B cell (primary cell): Measurements from ENCODE around the gene NR4A1. TPM values are rescaled to one million over a fixed set of nuclear protein-coding genes. Genes with fewer than 3 reads are reported as not detected.

Source experiments
- ATAC-seq: fragments of 200-7000 bp; cut with Tn5 transposase; one replicate; pipeline ENCODE4 v1.10.0; 2021; ENCODE audit warnings: low read depth, mild to moderate bottlenecking, moderate number of reproducible peaks, moderate library complexity
- CTCF ChIA-PET: fragments of 350-600 bp; sonication (Branson Sonifier 250); formaldehyde crosslinking; loops from one replicate; lab custom pipeline; 2021; ENCODE audit warnings: antibody characterized with exemption, inconsistent platforms; lab: Charles Lee
- POLR2A ChIA-PET: fragments of 350-600 bp; sonication (Branson Sonifier 250); formaldehyde crosslinking; loops from one replicate; lab custom pipeline; 2021; ENCODE audit warnings: antibody characterized with exemption; lab: Charles Lee
- DNase-seq: peaks from one replicate; pipeline ENCODE4 v3.0.0; 2013
- H2AFZ ChIP-seq: 2 replicates; pipeline ENCODE4 v1.6.1; 2012; ENCODE audit warnings: mild to moderate bottlenecking, low read depth, low read length; ENCODE audit not compliant: insufficient read depth, poor library complexity, severe bottlenecking
- H3K27ac ChIP-seq, 2 donors: 1 replicate in 1 of 2; 2 replicates in 1 of 2; pipeline ENCODE4 v1.5.1; 2012 to 2013; ENCODE audit warnings: low read length in 2 of 2, mild to moderate bottlenecking in 2 of 2, moderate library complexity in 1 of 2
- H3K27me3 ChIP-seq, 4 experiments: fragments of 200-600 bp in 1 of 4; sonication (generic) in 1 of 4; replicated peaks in 1 of 4; 1 replicate in 2 of 4; 2 replicates in 2 of 4; pipeline versions ENCODE4 v1.6.1 to v1.7.0; 2013 to 2016; ENCODE audit warnings: low read length in 3 of 4, mild to moderate bottlenecking in 2 of 4, mixed read lengths in 1 of 4, moderate library complexity in 1 of 4; ENCODE audit not compliant: insufficient read depth in 4 of 4, control insufficient read depth in 3 of 4; ENCODE audit errors: control extremely low read depth in 1 of 4
- H3K36me3 ChIP-seq, 2 experiments: replicated peaks in 1 of 2; 1 replicate in 1 of 2; 2 replicates in 1 of 2; pipeline versions ENCODE4 v1.6.1 to v1.7.1; 2013; ENCODE audit warnings: low read length in 1 of 2; ENCODE audit not compliant: insufficient read depth in 2 of 2, control insufficient read depth in 1 of 2; ENCODE audit errors: control extremely low read depth in 1 of 2, extremely low read depth in 1 of 2
- H3K4me1 ChIP-seq, 2 donors: fragments of 200-600 bp in 1 of 2; sonication (generic) in 1 of 2; 1 replicate in 1 of 2; 2 replicates in 1 of 2; pipeline versions ENCODE4 v1.5.1 to v1.6.1; 2013 to 2017; ENCODE audit warnings: low read length in 2 of 2; ENCODE audit not compliant: control insufficient read depth in 2 of 2, insufficient read depth in 2 of 2
- H3K4me2 ChIP-seq: replicated peaks from 2 replicates; pipeline ENCODE3; 2012; ENCODE audit warnings: mild to moderate bottlenecking, low read depth, low read length; ENCODE audit not compliant: poor library complexity, severe bottlenecking
- H3K4me3 ChIP-seq, 5 experiments: fragments of 200-600 bp in 1 of 5; sonication (generic) in 1 of 5; 1 replicate in 3 of 5; 2 replicates in 2 of 5; pipeline versions ENCODE4 v1.5.1 to v1.7.0; 2011 to 2016; ENCODE audit warnings: low read length in 4 of 5, mild to moderate bottlenecking in 4 of 5, low read depth in 2 of 5, control low read depth in 1 of 5, moderate library complexity in 1 of 5; ENCODE audit not compliant: insufficient read depth in 1 of 5; ENCODE audit errors: control extremely low read depth in 1 of 5, extremely low read depth in 1 of 5
- H3K79me2 ChIP-seq: fragments of 200-600 bp; sonication (generic); one replicate; pipeline ENCODE4 v1.6.0; 2016; ENCODE audit warnings: low read length; ENCODE audit not compliant: control insufficient read depth, insufficient read depth
- H3K9ac ChIP-seq: fragments of 200-600 bp; sonication (generic); 2 replicates; pipeline ENCODE4 v1.6.1; 2017; ENCODE audit warnings: mild to moderate bottlenecking, low read length, moderate library complexity
- H3K9me3 ChIP-seq, 3 donors: one replicate each; pipeline versions ENCODE4 v1.6.1 to v1.7.1; 2013; ENCODE audit warnings: low read length in 2 of 3; ENCODE audit not compliant: control insufficient read depth in 2 of 3, insufficient read depth in 1 of 3; ENCODE audit errors: control extremely low read depth in 1 of 3
- H4K20me1 ChIP-seq: 2 replicates; pipeline ENCODE4 v1.6.0; 2012; ENCODE audit warnings: mild to moderate bottlenecking, low read length; ENCODE audit not compliant: insufficient read depth, control insufficient read depth, poor library complexity, severe bottlenecking
- H3K27ac Mint-ChIP-seq: one replicate; pipeline ENCODE4 v1.8.0; 2021; ENCODE audit warnings: mixed read lengths
- H3K27me3 Mint-ChIP-seq: one replicate; pipeline ENCODE4 v1.8.0; 2021; ENCODE audit warnings: mixed read lengths
- H3K4me1 Mint-ChIP-seq: one replicate; pipeline ENCODE4 v1.8.0; 2021; ENCODE audit warnings: mixed read lengths
- H3K4me3 Mint-ChIP-seq: one replicate; pipeline ENCODE4 v1.8.0; 2021; ENCODE audit warnings: mixed read lengths
- H3K9me3 Mint-ChIP-seq: one replicate; pipeline ENCODE4 v1.8.0; 2022; ENCODE audit warnings: mixed read lengths; ENCODE audit not compliant: insufficient read depth
- EZH2 ChIP-seq: IDR thresholded peaks from 2 replicates; pipeline ENCODE4 v1.6.1; 2012; ENCODE audit warnings: borderline replicate concordance, low read depth, mild to moderate bottlenecking, moderate library complexity, low read length; ENCODE audit not compliant: insufficient read depth, poor library complexity, severe bottlenecking
- whole genome bisulfite sequencing: methylation state at CpG from one replicate; pipeline ENCODE4 v1.1.5; 2013; ENCODE audit warnings: missing lambda C conversion rate; ENCODE audit not compliant: insufficient coverage; 5-methylcytosine and 5-hydroxymethylcytosine counted together
- intact Hi-C: fragments of 100-400 bp; cut with micrococcal nuclease; formaldehyde crosslinking; loops from one replicate; pipeline ENCODE4 v1.10.0; 2022
- polyA plus RNA-seq: library from polyadenylated mRNA; depleted of rRNA; stranded (reverse); fragments of >200 nt; gene quantifications from 2 replicates; pipeline ENCODE4 v1.2.3, GENCODE V29; 2012
- total RNA-seq, 2 donors: library from RNA; stranded (reverse); fragments of 120-200 nt in 1 of 2; gene quantifications; 1 replicate in 1 of 2; 2 replicates in 1 of 2; pipeline versions ENCODE4 v1.2.3 to v1.2.4, GENCODE V29; 2013 to 2022
- TF ChIP-seq, protein P1 (sequence below): fragments of 200-600 bp; IDR thresholded peaks from one replicate; pipeline ENCODE4 v1.8.0; 2022; ENCODE audit warnings: antibody characterized with exemption, mild to moderate bottlenecking

NR4A1 gene
- total and polyA plus RNA-seq, 2 donors (not counting 1 experiment from before 2014, with no cell fraction given): 43.2 to 470 TPM

GRCh38 chr12:52070185-52070925 lies 19.1 kb downstream of the NR4A1 start:
- H4K20me1 ChIP-seq: peaks cover 22% of the 10 kb centered on the region
- peak overlapping the region; percentile 90 to 93 for H3K27ac ChIP-seq
- peaks cover 51% of the 10 kb centered on the region for H3K4me1 Mint-ChIP-seq
- ChIA-PET CTCF (interaction anchor here (0.8 to 34.6 kb wide), 9 partner anchors 11 to 77 kb away, joined by 3 to 1315 read pairs (median 5); partner anchors contain the start of genes NR4A1 and SMIM41), POLR2A (interaction anchor here (0.6 to 2.1 kb wide), 13 partner anchors 11 to 976 kb away, joined by 3 to 20 read pairs (median 4); partner anchors contain the start of genes NR4A1 and TAMALIN)
- no peaks in the 10 kb centered on the region for H3K27me3 Mint-ChIP-seq
- ATAC-seq (peak; percentile 26), DNase-seq (no peak)
- H2AFZ ChIP-seq: peak overlapping the region; percentile 92
- peaks cover 48% of the 10 kb centered on the region for H3K79me2 ChIP-seq
- peak overlapping the region; percentile 90 for H3K4me3 Mint-ChIP-seq
- peaks cover 0 to 2% (median 0%) of the 10 kb centered on the region in 3 donors for H3K9me3 ChIP-seq
- H3K36me3 ChIP-seq: peaks cover 0 to 31% of the 10 kb centered on the region in 2 experiments
- no peaks in the 10 kb centered on the region for H3K9me3 Mint-ChIP-seq
- peak overlapping the region; percentile 91 for H3K9ac ChIP-seq
- H3K4me2 ChIP-seq: peak overlapping the region; percentile 86
- no peak for TF ChIP-seq EZH2
- TF ChIP-seq, protein P1, sequence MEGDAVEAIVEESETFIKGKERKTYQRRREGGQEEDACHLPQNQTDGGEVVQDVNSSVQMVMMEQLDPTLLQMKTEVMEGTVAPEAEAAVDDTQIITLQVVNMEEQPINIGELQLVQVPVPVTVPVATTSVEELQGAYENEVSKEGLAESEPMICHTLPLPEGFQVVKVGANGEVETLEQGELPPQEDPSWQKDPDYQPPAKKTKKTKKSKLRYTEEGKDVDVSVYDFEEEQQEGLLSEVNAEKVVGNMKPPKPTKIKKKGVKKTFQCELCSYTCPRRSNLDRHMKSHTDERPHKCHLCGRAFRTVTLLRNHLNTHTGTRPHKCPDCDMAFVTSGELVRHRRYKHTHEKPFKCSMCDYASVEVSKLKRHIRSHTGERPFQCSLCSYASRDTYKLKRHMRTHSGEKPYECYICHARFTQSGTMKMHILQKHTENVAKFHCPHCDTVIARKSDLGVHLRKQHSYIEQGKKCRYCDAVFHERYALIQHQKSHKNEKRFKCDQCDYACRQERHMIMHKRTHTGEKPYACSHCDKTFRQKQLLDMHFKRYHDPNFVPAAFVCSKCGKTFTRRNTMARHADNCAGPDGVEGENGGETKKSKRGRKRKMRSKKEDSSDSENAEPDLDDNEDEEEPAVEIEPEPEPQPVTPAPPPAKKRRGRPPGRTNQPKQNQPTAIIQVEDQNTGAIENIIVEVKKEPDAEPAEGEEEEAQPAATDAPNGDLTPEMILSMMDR: no peak
- peaks cover 29 to 50% of the 10 kb centered on the region in 2 donors for H3K4me1 ChIP-seq
- 5% methylated on average over 33 of the region's 37 CpGs for WGBS
- peak overlapping the region; percentile 96 for H3K27ac Mint-ChIP-seq
- H3K27me3 ChIP-seq: peaks cover 0 to 5% (median 0%) of the 10 kb centered on the region in 4 experiments
- intact Hi-C loops: no loop called here
- peak overlapping the region; percentile 65 to 98 (median 93) for H3K4me3 ChIP-seq
